Measurements from ENCODE around the gene CDC42BPA.

The CDC42BPA gene

GRCh38 chr1:226979115-226979516 is 339.2 kb downstream of the CDC42BPA start:
- DNase-seq (ENCODE audit: low spot score): no peak

- DNase-seq (ENCODE audit: low spot score): no peak
Measured at GRCh38 chr1:226978432-226979114, 339.7 kb downstream of the CDC42BPA start.

- no peak for DNase-seq (ENCODE audit: low spot score)
Measured at GRCh38 chr1:226977643-226978431, 340.5 kb downstream of the CDC42BPA start.

GRCh38 chr1:226976978-226977642 is 341.2 kb downstream of the CDC42BPA start:
- no peak for DNase-seq (ENCODE audit: low spot score)

- no peak for DNase-seq (ENCODE audit: low spot score)
Measured at GRCh38 chr1:226976276-226976977, 341.9 kb downstream of the CDC42BPA start.

- DNase-seq (ENCODE audit: low spot score): no peak
Measured at GRCh38 chr1:226975259-226976250, 342.7 kb downstream of the CDC42BPA start.

GRCh38 chr1:226974544-226975258 is 343.6 kb downstream of the CDC42BPA start:
- DNase-seq (ENCODE audit: low spot score): peak; percentile 33

GRCh38 chr1:226973898-226974543 is 344.3 kb downstream of the CDC42BPA start:
- DNase-seq (ENCODE audit: low spot score): peak; percentile 76

GRCh38 chr1:226973371-226973897 is 344.9 kb downstream of the CDC42BPA start:
- DNase-seq (ENCODE audit: low spot score): no peak

- DNase-seq (ENCODE audit: low spot score): no peak
Measured at GRCh38 chr1:226972931-226973330, 345.4 kb downstream of the CDC42BPA start.

- DNase-seq (ENCODE audit: low spot score): no peak
Measured at GRCh38 chr1:226971765-226972164, 346.5 kb downstream of the CDC42BPA start.

GRCh38 chr1:226967665-226968064 is 350.6 kb downstream of the CDC42BPA start:
- DNase-seq (ENCODE audit: low spot score): no peak

GRCh38 chr1:226966683-226967082 is 351.6 kb downstream of the CDC42BPA start:
- DNase-seq (ENCODE audit: low spot score): no peak

GRCh38 chr1:226965581-226966440 is 352.5 kb downstream of the CDC42BPA start:
- DNase-seq (ENCODE audit: low spot score): no peak

- no peak for DNase-seq (ENCODE audit: low spot score)
Measured at GRCh38 chr1:226964611-226965486, 353.4 kb downstream of the CDC42BPA start.

GRCh38 chr1:226964068-226964425 is 354.2 kb downstream of the CDC42BPA start:
- DNase-seq (ENCODE audit: low spot score): no peak
